ACC112 (cell line): Measurements from ENCODE around the gene SPOCK1.

Experiments
- H2AFZ ChIP-seq: fragments of 200-600 bp; sonication (generic); one replicate; pipeline ENCODE4 v1.6.0; 2017; ENCODE audit warnings: antibody characterized with exemption, low read length; ENCODE audit not compliant: unreplicated experiment
- H3K27ac ChIP-seq: fragments of 200-600 bp; sonication (generic); 2 replicates; pipeline ENCODE4 v1.5.1; 2014; ENCODE audit warnings: low read depth, mild to moderate bottlenecking, antibody characterized with exemption, low read length, moderate library complexity
- H3K27me3 ChIP-seq: fragments of 200-600 bp; sonication (generic); 2 replicates; pipeline ENCODE4 v1.6.1; 2014; ENCODE audit warnings: mild to moderate bottlenecking, antibody characterized with exemption, low read length, moderate library complexity, mixed read lengths; ENCODE audit not compliant: insufficient read depth
- H3K36me3 ChIP-seq: fragments of 200-600 bp; sonication (generic); 2 replicates; pipeline ENCODE4 v1.6.1; 2016; ENCODE audit warnings: mild to moderate bottlenecking, antibody characterized with exemption, low read length, moderate library complexity, mixed read lengths; ENCODE audit not compliant: insufficient read depth
- H3K4me1 ChIP-seq: fragments of 200-600 bp; sonication (generic); one replicate; pipeline ENCODE4 v1.6.1; 2016; ENCODE audit warnings: low read length, mixed read lengths; ENCODE audit not compliant: insufficient read depth, unreplicated experiment, control insufficient read depth
- H3K4me3 ChIP-seq: fragments of 200-600 bp; sonication (generic); 2 replicates; pipeline ENCODE4 v1.5.1; 2014; ENCODE audit warnings: mild to moderate bottlenecking, low read depth, low read length
- H3K79me2 ChIP-seq: fragments of 200-600 bp; sonication (generic); one replicate; pipeline ENCODE4 v1.6.0; 2016; ENCODE audit warnings: low read length; ENCODE audit not compliant: control insufficient read depth, unreplicated experiment, insufficient read depth

Gene SPOCK1

GRCh38 chr5:137019229-137019628 lies 479.9 kb downstream of the SPOCK1 start:
- no peaks in the 10 kb centered on the region for H3K27me3 ChIP-seq

GRCh38 chr5:137016783-137017324 lies 482.3 kb downstream of the SPOCK1 start:
- Histone ChIP-seq H3K4me1 (peaks cover under 1% of the 10 kb centered on the region), H2AFZ (no peak overlapping the region), H3K27me3 (no peaks in the 10 kb centered on the region), H3K79me2 (no peaks in the 10 kb centered on the region), H3K36me3 (no peaks in the 10 kb centered on the region), H3K4me3 (no peak overlapping the region), H3K27ac (no peak overlapping the region)

More at GRCh38 chr5:137019229-137019628, 479.9 kb downstream of the SPOCK1 start:
- Histone ChIP-seq H2AFZ (no peak overlapping the region), H3K4me3 (no peak overlapping the region), H3K4me1 (peaks cover 11% of the 10 kb centered on the region), H3K36me3 (no peaks in the 10 kb centered on the region), H3K79me2 (no peaks in the 10 kb centered on the region), H3K27ac (no peak overlapping the region)

DNA sequence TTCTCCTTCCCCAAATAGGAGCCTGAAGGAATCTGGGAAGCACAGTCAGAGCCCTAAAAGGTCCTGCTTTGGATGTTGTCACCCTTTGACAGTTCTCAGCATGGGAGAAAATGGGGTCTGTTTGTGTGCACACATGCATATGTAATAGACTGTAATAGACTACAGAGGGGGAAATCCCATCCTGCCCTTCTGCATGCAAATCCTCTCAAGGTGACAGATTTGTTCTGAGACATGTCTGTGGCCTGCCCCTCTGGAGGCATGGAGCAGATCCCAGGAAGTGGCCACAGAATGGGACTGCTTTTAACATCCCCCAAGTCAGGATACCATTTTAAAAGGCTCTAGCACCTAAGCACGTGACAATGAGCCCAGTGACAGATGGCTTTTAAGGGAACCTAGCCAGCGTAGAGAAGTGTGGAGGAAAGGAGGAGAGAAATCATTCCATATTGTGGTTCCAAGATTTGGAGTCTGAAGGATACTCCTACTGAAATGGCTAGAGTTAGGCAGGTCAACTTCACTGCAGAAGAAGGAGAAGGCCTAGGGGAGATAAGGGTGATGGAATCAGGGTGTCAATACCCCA lies 483.5 kb downstream of the SPOCK1 start:
- Histone ChIP-seq H3K27me3 (no peaks in the 10 kb centered on the region), H2AFZ (no peak overlapping the region), H3K36me3 (no peaks in the 10 kb centered on the region), H3K27ac (no peak overlapping the region), H3K79me2 (no peaks in the 10 kb centered on the region), H3K4me1 (no peaks in the 10 kb centered on the region), H3K4me3 (no peak overlapping the region)

GRCh38 chr5:137014731-137015130 lies 484.4 kb downstream of the SPOCK1 start:
- no peaks in the 10 kb centered on the region for H3K4me1 ChIP-seq
- H2AFZ ChIP-seq, result no peak overlapping the region
- H3K4me3 ChIP-seq, result no peak overlapping the region
- no peaks in the 10 kb centered on the region for H3K36me3 ChIP-seq
- H3K79me2 ChIP-seq, result no peaks in the 10 kb centered on the region
- no peaks in the 10 kb centered on the region for H3K27me3 ChIP-seq
- no peak overlapping the region for H3K27ac ChIP-seq

- H2AFZ ChIP-seq, result no peak overlapping the region
- no peak overlapping the region for H3K27ac ChIP-seq
- no peaks in the 10 kb centered on the region for H3K36me3 ChIP-seq
- no peaks in the 10 kb centered on the region for H3K4me1 ChIP-seq
- H3K79me2 ChIP-seq, result no peaks in the 10 kb centered on the region
- no peaks in the 10 kb centered on the region for H3K27me3 ChIP-seq
- no peak overlapping the region for H3K4me3 ChIP-seq
Observed at GRCh38 chr5:137010226-137010625, 488.9 kb downstream of the SPOCK1 start.

GRCh38 chr5:137004279-137004678 lies 494.8 kb downstream of the SPOCK1 start:
- no peaks in the 10 kb centered on the region for H3K4me1 ChIP-seq
- no peak overlapping the region for H2AFZ ChIP-seq
- no peaks in the 10 kb centered on the region for H3K36me3 ChIP-seq
- no peak overlapping the region for H3K4me3 ChIP-seq
- no peaks in the 10 kb centered on the region for H3K79me2 ChIP-seq
- H3K27ac ChIP-seq, result no peak overlapping the region
- no peaks in the 10 kb centered on the region for H3K27me3 ChIP-seq

GRCh38 chr5:137001026-137001569 lies 498.0 kb downstream of the SPOCK1 start:
- H3K4me1 ChIP-seq, result no peaks in the 10 kb centered on the region

DNA sequence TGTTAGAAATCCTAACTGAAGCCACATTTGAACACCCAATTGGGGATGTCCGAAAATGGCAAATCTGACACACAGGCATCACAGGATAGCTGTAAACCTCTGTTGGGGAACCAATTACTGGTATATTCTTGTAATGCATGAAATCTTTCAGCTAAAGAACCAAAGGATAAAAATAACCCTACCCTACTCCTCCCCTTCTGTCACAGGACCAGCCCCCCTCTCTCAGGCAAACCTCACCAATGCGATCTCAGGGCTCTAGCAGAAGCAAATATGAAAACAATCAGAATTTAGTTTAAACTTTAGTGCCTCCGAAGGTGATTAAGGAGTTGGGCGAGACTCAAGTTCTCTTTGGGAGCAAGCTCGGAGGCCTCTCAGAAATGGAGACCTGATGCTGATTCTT lies 499.3 kb downstream of the SPOCK1 start:
- no peak overlapping the region for H3K4me3 ChIP-seq
- no peak overlapping the region for H2AFZ ChIP-seq
- no peaks in the 10 kb centered on the region for H3K4me1 ChIP-seq
- H3K36me3 ChIP-seq, result no peaks in the 10 kb centered on the region
- no peaks in the 10 kb centered on the region for H3K79me2 ChIP-seq
- no peaks in the 10 kb centered on the region for H3K27me3 ChIP-seq
- H3K27ac ChIP-seq, result no peak overlapping the region

More at GRCh38 chr5:137001026-137001569, 498.0 kb downstream of the SPOCK1 start:
- Histone ChIP-seq H2AFZ (no peak overlapping the region), H3K36me3 (no peaks in the 10 kb centered on the region), H3K79me2 (no peaks in the 10 kb centered on the region), H3K27ac (no peak overlapping the region), H3K27me3 (no peaks in the 10 kb centered on the region), H3K4me3 (no peak overlapping the region)

DNA sequence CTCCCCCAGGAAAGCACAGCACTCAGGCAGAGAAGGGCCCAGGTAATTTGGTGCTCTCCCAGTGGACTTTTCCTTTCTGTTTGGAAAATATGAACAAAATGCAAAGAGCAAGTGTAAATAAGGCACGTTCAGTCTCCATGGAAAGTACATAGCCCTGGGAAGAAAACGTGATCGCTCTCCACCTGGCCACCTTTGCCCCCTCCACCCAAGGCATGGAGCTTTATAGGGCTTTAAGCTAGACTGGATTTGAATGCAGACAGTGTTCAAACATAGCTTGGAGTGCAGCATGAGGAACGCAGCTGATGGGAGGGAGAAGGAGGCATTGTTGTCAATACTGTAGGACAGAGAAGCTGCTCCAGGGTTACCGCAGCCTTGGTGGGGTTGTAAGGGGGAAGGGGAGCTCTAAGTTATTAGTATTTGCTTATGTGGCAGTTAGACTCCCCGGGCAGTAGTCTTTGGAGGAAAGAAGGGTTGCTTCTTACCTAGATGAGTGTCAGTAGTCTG lies 500.2 kb downstream of the SPOCK1 start:
- no peak overlapping the region for H3K27ac ChIP-seq

DNA sequence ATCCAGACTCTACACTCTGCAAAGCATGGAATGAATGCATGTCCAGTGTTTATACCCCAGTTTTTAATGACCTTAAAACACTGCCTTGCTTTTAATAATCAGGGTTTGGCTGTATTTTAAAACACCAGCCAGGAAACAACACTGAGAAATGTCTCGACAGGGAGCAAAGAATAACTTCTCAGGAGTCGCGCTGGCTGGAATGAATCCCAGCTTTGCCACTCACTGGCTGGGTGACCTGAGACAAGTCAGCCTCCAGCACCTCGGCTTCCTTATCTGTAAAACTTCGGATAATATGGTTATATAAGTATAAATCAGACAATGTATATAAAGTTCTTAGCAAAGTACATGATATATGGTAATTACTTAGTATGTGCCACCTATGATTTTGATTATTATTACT lies 505.0 kb downstream of the SPOCK1 start:
- H3K4me3 ChIP-seq, result no peak overlapping the region
- H3K79me2 ChIP-seq, result no peaks in the 10 kb centered on the region
- H3K4me1 ChIP-seq, result no peaks in the 10 kb centered on the region
- no peak overlapping the region for H3K27ac ChIP-seq
- H3K27me3 ChIP-seq, result no peaks in the 10 kb centered on the region
- no peaks in the 10 kb centered on the region for H3K36me3 ChIP-seq
- no peak overlapping the region for H2AFZ ChIP-seq

More for the DNA sequence above, 500.2 kb downstream of the SPOCK1 start:
- Histone ChIP-seq H2AFZ (no peak overlapping the region), H3K4me1 (no peaks in the 10 kb centered on the region), H3K79me2 (no peaks in the 10 kb centered on the region), H3K4me3 (no peak overlapping the region), H3K27me3 (no peaks in the 10 kb centered on the region), H3K36me3 (no peaks in the 10 kb centered on the region)
